ENCODE results near the gene ATXN7L1. TPM values are rescaled to one million over a fixed set of nuclear protein-coding genes. Genes with fewer than 3 reads are reported as not detected.
"Not testable (repeated sequence)": the region's sequence is repeated elsewhere in the genome, so short reads cannot be mapped to it uniquely, and the experiment has no call there.

Gene ATXN7L1
- total and polyA plus RNA-seq, 8 donors: 13.0 to 15.5 (median 13.8) TPM

- TF ChIP-seq CTCF (IDR thresholded peaks at IDR 0.05): no peak
- H3K27me3 ChIP-seq: no peaks in the 10 kb centered on the region
- H3K4me1 ChIP-seq: no peaks in the 10 kb centered on the region
- no peak overlapping the region for H3K4me3 ChIP-seq
- intact Hi-C loops (cut with DNase I): no loop called here
- no peak for ATAC-seq
- H3K9me3 ChIP-seq: no peaks in the 10 kb centered on the region
- no peak overlapping the region for H3K27ac ChIP-seq
- no peak for DNase-seq
- H3K36me3 ChIP-seq: no peaks in the 10 kb centered on the region
Measured at GRCh38 chr7:105698531-105698930, 177.9 kb downstream of the ATXN7L1 start.

DNA sequence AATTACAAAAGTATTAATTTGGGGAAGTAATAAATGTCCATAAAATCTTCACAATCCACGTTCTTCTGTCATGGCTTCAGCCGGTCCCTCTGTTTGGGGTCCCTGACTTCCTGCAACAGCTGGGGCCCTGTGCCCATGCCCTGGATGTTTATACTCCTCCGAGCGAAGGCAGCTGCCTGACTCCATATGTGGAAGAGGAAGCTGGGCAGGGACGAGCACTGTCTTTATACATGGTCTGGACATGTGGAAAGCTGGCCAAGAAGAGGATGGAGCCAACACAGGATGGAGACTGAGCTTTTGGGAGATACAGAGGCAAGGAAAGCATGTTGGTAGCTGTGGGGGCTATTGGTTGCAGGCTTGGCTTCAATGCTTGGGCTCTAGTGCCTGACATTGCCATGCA lies 178.6 kb downstream of the ATXN7L1 start:
- ATAC-seq (no peak), DNase-seq (no peak)
- no peaks in the 10 kb centered on the region for H3K36me3 ChIP-seq
- H3K27ac ChIP-seq: no peak overlapping the region
- intact Hi-C loops (cut with DNase I): no loop called here
- TF ChIP-seq CTCF (IDR thresholded peaks at IDR 0.05): no peak
- H3K4me1 ChIP-seq: peaks cover 0 to under 1% of the 10 kb centered on the region in 2 donors
- no peaks in the 10 kb centered on the region for H3K9me3 ChIP-seq
- H3K27me3 ChIP-seq: no peaks in the 10 kb centered on the region
- H3K4me3 ChIP-seq: no peak overlapping the region

- H3K36me3 ChIP-seq; intact Hi-C loops (cut with DNase I); H3K4me3 ChIP-seq; H3K4me1 ChIP-seq; H3K9me3 ChIP-seq; DNase-seq; ATAC-seq; H3K27me3 ChIP-seq; H3K27ac ChIP-seq: not testable (repeated sequence)
Measured at GRCh38 chr7:105697169-105697568, 179.2 kb downstream of the ATXN7L1 start.

DNA sequence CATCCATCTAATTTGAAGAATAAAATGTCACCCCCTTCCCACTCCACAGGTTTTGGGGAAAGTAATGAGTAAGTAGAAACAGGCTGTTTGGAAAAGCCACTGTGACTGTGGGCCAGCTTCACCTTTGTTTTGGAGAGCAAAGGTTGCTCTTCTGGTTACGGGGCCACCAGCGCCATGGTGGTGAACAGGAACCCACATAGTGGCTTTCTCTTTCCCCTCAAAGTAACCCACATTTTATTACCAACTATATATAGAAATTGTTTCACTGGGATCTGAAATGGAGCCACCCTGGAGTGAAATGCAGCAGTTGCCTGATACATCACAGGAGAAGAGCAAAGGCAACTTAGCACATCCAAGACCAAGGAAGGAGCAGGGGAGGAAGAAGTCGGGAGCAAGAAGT lies 182.8 kb downstream of the ATXN7L1 start:
- DNase-seq: no peak
- Histone ChIP-seq H3K36me3 (no peaks in the 10 kb centered on the region), H3K27ac (no peak overlapping the region), H3K4me1 (peaks cover 0 to 13% of the 10 kb centered on the region in 2 donors), H3K27me3 (no peaks in the 10 kb centered on the region), H3K4me3 (no peak overlapping the region), H3K9me3 (no peaks in the 10 kb centered on the region)
- no peak for ATAC-seq
- TF ChIP-seq CTCF (IDR thresholded peaks at IDR 0.05): no peak
- intact Hi-C loops (cut with DNase I): no loop called here

DNA sequence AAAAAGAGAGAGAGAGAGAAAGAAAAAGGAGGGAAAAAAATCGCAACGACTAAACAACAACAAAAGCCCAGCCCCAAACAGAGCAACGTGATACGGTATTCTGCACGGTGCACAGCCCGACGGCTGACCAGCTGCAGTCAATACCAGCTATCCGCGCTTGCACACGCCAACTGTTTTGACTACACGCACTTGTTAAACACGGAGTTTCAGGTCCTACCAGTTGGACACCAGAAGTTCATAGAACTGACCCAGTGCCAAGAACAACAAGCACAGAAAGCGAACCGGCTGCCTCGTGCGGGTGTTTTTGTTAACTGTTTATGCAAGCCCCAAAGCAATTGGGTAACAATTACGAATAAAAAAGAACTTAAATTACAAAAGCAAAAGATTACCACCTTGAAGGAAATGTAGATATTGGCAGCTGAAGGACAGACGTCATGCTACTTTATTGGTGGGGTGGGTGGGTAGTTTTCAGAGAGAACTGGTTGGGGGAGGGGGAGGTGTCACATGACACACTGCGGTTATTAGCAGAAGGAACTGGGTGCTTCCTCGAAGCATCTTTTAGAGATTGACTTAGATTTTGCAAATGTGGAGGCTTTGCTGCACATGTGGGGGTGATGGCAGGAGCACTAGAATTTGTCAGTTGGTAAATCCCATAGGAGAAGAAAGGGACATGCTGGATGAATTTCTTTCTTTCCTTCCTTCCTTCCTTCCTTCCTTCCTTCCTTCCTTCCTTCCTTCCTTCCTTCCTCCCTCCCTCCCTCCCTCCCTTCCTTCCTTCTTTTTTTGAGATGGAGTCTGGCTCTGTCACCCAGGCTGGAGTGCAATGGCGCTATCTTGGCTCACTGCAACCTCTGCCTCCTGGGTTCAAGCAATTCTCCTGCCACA lies 184.5 kb downstream of the ATXN7L1 start:
- TF ChIP-seq CTCF (IDR thresholded peaks at IDR 0.05): no peak
- Histone ChIP-seq H3K4me3 (peak overlapping the region; percentile 32 to 52), H3K27me3 (no peaks in the 10 kb centered on the region), H3K36me3 (no peaks in the 10 kb centered on the region), H3K9me3 (no peaks in the 10 kb centered on the region), H3K27ac (peak overlapping the region; percentile 77 to 83), H3K4me1 (peaks cover 0 to 13% of the 10 kb centered on the region in 2 donors)
- intact Hi-C loops (cut with DNase I): no loop called here
- ATAC-seq: peak; percentile 92
- peak; percentile 61 to 85 (median 77) for DNase-seq

Data from left lung (tissue), 10 donors.